ENCODE measurements around the gene CYBA.

The CYBA gene

GRCh38 chr16:88650749-88651275 lies at the start of gene CYBA:
CYBA (minus strand) TSS chr16:88651053; CDS start chr16:88651013, 40 bp downstream.
- peak; percentile 53 to 65 for DNase-seq (ENCODE audit: low read depth in 2 of 2)

GRCh38 chr16:88700322-88700635 lies 49.4 kb upstream of the CYBA start:
- DNase-seq (ENCODE audit: low read depth in 2 of 2), result no peak

- DNase-seq (ENCODE audit: low read depth in 2 of 2), result no peak
These were observed 48.3 kb upstream of the CYBA start for GRCh38 chr16:88699180-88699579.

- no peak for DNase-seq (ENCODE audit: low read depth in 2 of 2)
These were observed 47.8 kb upstream of the CYBA start for GRCh38 chr16:88698646-88699045.

- DNase-seq (ENCODE audit: low read depth in 2 of 2), result no peak
These were observed 47.2 kb upstream of the CYBA start for GRCh38 chr16:88697831-88698615.

GRCh38 chr16:88697116-88697830 lies 46.4 kb upstream of the CYBA start:
- no peak for DNase-seq (ENCODE audit: low read depth in 2 of 2)

GRCh38 chr16:88696441-88696840 lies 45.6 kb upstream of the CYBA start:
- DNase-seq (ENCODE audit: low read depth in 2 of 2), result no peak

- DNase-seq (ENCODE audit: low read depth in 2 of 2), result no peak
These were observed 44.9 kb upstream of the CYBA start for GRCh38 chr16:88695753-88696152.

GRCh38 chr16:88695218-88695617 lies 44.4 kb upstream of the CYBA start:
- DNase-seq (ENCODE audit: low read depth in 2 of 2), result no peak

GRCh38 chr16:88694221-88695087 lies 43.6 kb upstream of the CYBA start:
- no peak for DNase-seq (ENCODE audit: low read depth in 2 of 2)

GRCh38 chr16:88693420-88694177 lies 42.7 kb upstream of the CYBA start:
- no peak for DNase-seq (ENCODE audit: low read depth in 2 of 2)

- DNase-seq (ENCODE audit: low read depth in 2 of 2), result no peak
These were observed 42.0 kb upstream of the CYBA start for GRCh38 chr16:88692861-88693260.

- DNase-seq (ENCODE audit: low read depth in 2 of 2), result no peak
These were observed 41.2 kb upstream of the CYBA start for GRCh38 chr16:88691924-88692560.

GRCh38 chr16:88691129-88691813 lies 40.4 kb upstream of the CYBA start:
- DNase-seq (ENCODE audit: low read depth in 2 of 2), result no peak

- no peak for DNase-seq (ENCODE audit: low read depth in 2 of 2)
These were observed 39.7 kb upstream of the CYBA start for GRCh38 chr16:88690341-88691128.

GRCh38 chr16:88688013-88688778 lies 37.3 kb upstream of the CYBA start:
- no peak for DNase-seq (ENCODE audit: low read depth in 2 of 2)

GRCh38 chr16:88687676-88688012 lies 36.8 kb upstream of the CYBA start:
- DNase-seq (ENCODE audit: low read depth in 2 of 2), result no peak

GRCh38 chr16:88687254-88687576 lies 36.4 kb upstream of the CYBA start:
- DNase-seq (ENCODE audit: low read depth in 2 of 2), result no peak

Measured in stimulated activated CD8-positive, alpha-beta memory T cell treated with anti-CD3 and anti-CD28 coated beads, Interleukin-7, amount 100 ng/mL, for 1 hour (primary cell).